Neural cell (in vitro differentiated cells): ENCODE data around the gene ORM2. TPM values are rescaled to one million over a fixed set of nuclear protein-coding genes. Genes with fewer than 3 reads are reported as not detected.

ENCODE experiments used
- H2AFZ ChIP-seq: fragments of 200-600, 300-800 bp; sonication (generic), shearing (Covaris generic); 2 replicates; pipeline ENCODE4 v1.6.0; 2014; ENCODE audit warnings: low read depth, mild to moderate bottlenecking, antibody characterized with exemption, low read length, moderate library complexity
- H3F3A ChIP-seq: fragments of 200-600 bp; shearing (Covaris generic); 2 replicates; pipeline ENCODE4 v1.6.1; 2016; ENCODE audit warnings: mild to moderate bottlenecking, moderate library complexity, mixed read lengths, antibody characterized with exemption, low read length; ENCODE audit not compliant: insufficient read depth, poor library complexity, severe bottlenecking
- H3K27ac ChIP-seq: fragments of 200-600, 300-800 bp; sonication (generic), shearing (Covaris generic); 2 replicates; pipeline ENCODE4 v1.5.1; 2014; ENCODE audit warnings: mild to moderate bottlenecking, low read length, moderate library complexity
- H3K27me3 ChIP-seq: fragments of 300-800, 200-600 bp; sonication (generic), shearing (Covaris generic); 2 replicates; pipeline ENCODE4 v1.6.0; 2014; ENCODE audit warnings: mild to moderate bottlenecking, low read depth, low read length, moderate library complexity; ENCODE audit not compliant: insufficient read depth
- H3K36me3 ChIP-seq: fragments of 300-800, 200-600 bp; sonication (generic), shearing (Covaris generic); 2 replicates; pipeline ENCODE4 v1.5.1; 2014; ENCODE audit warnings: mild to moderate bottlenecking, antibody characterized with exemption, low read length, moderate library complexity; ENCODE audit not compliant: insufficient read depth
- H3K4me2 ChIP-seq: fragments of 300-800, 200-600 bp; sonication (generic), shearing (Covaris generic); 2 replicates; pipeline ENCODE4 v1.6.0; 2014; ENCODE audit warnings: mild to moderate bottlenecking, low read length
- H3K4me3 ChIP-seq: fragments of 300-800, 200-600 bp; sonication (generic), shearing (Covaris generic); 2 replicates; pipeline ENCODE4 v1.5.1; 2014; ENCODE audit warnings: mild to moderate bottlenecking, low read length, moderate library complexity
- H3K79me2 ChIP-seq: fragments of 200-600 bp; shearing (Covaris generic); replicated peaks from 2 replicates; pipeline ENCODE4 v1.6.0; 2014; ENCODE audit warnings: mild to moderate bottlenecking, low read length, moderate library complexity; ENCODE audit not compliant: insufficient read depth
- H3K9ac ChIP-seq: fragments of 300-800, 200-600 bp; sonication (generic), shearing (Covaris generic); 2 replicates; pipeline ENCODE4 v1.6.1; 2016; ENCODE audit warnings: mild to moderate bottlenecking, low read length, mixed read lengths
- H3K9me2 ChIP-seq: fragments of 200-600 bp; shearing (Covaris generic); 2 replicates; pipeline ENCODE4 v1.6.1; 2016; ENCODE audit warnings: mild to moderate bottlenecking, low read length, mixed read lengths; ENCODE audit not compliant: insufficient read depth
- H3K9me3 ChIP-seq: fragments of 200-600, 300-800 bp; sonication (generic), shearing (Covaris generic); 2 replicates; pipeline ENCODE4 v1.6.1; 2016; ENCODE audit warnings: mild to moderate bottlenecking, mixed run types, low read length, moderate library complexity, mixed read lengths
- H4K20me1 ChIP-seq: fragments of 200-600 bp; shearing (Covaris generic); 2 replicates; pipeline ENCODE4 v1.6.1; 2016; ENCODE audit warnings: mild to moderate bottlenecking, mixed run types; ENCODE audit not compliant: insufficient read depth
- EP300 ChIP-seq: fragments of 450-650 bp; conservative IDR thresholded peaks from 2 replicates; pipeline ENCODE4 v1.6.1; 2014; ENCODE audit warnings: antibody characterized with exemption, mild to moderate bottlenecking, moderate library complexity; ENCODE audit not compliant: poor library complexity, severe bottlenecking
- EZH2 ChIP-seq: fragments of 200-600, 300-800 bp; shearing (Covaris generic), sonication (generic); IDR thresholded peaks from 2 replicates; pipeline ENCODE4 v1.6.1; 2014; ENCODE audit warnings: antibody characterized with exemption, low read length, borderline replicate concordance, mild to moderate bottlenecking; ENCODE audit not compliant: insufficient read depth, poor library complexity, severe bottlenecking
- MXI1 ChIP-seq: fragments of 450-650 bp; conservative IDR thresholded peaks from 2 replicates; pipeline ENCODE4 v1.6.1; 2014; ENCODE audit warnings: antibody characterized with exemption, mild to moderate bottlenecking; ENCODE audit not compliant: poor library complexity, severe bottlenecking
- POLR2AphosphoS5 ChIP-seq: IDR thresholded peaks from 2 replicates; pipeline ENCODE4 v1.6.1; 2012
- RAD21 ChIP-seq: fragments of 450-650 bp; conservative IDR thresholded peaks from 2 replicates; pipeline ENCODE4 v1.6.1; 2014; ENCODE audit warnings: antibody characterized with exemption, mild to moderate bottlenecking, moderate library complexity
- SMC3 ChIP-seq: fragments of 450-650 bp; conservative IDR thresholded peaks from 2 replicates; pipeline ENCODE4 v1.6.1; 2014; ENCODE audit warnings: antibody characterized with exemption, mild to moderate bottlenecking, moderate library complexity; ENCODE audit not compliant: poor library complexity
- TAF1 ChIP-seq: IDR thresholded peaks from 2 replicates; pipeline ENCODE4 v1.6.1; 2012; ENCODE audit warnings: low read depth
- polyA plus RNA-seq: library from polyadenylated mRNA; depleted of rRNA; stranded (reverse); fragments of >200 nt; gene quantifications from 2 replicates; pipeline ENCODE4 v1.2.3, GENCODE V29; 2014
- TF ChIP-seq, protein P1 (sequence below): fragments of 450-650 bp; IDR thresholded peaks from 2 replicates; pipeline ENCODE4 v1.5.1; 2014; ENCODE audit warnings: antibody characterized with exemption, mild to moderate bottlenecking, moderate library complexity; ENCODE audit not compliant: poor library complexity, severe bottlenecking
- TF ChIP-seq, protein P2 (sequence below): IDR thresholded peaks from 2 replicates; pipeline ENCODE4 v1.6.1; 2012; ENCODE audit warnings: borderline replicate concordance

ORM2 gene
- polyA plus RNA-seq, 1 donor from 2014 or later, result not detected

DNA sequence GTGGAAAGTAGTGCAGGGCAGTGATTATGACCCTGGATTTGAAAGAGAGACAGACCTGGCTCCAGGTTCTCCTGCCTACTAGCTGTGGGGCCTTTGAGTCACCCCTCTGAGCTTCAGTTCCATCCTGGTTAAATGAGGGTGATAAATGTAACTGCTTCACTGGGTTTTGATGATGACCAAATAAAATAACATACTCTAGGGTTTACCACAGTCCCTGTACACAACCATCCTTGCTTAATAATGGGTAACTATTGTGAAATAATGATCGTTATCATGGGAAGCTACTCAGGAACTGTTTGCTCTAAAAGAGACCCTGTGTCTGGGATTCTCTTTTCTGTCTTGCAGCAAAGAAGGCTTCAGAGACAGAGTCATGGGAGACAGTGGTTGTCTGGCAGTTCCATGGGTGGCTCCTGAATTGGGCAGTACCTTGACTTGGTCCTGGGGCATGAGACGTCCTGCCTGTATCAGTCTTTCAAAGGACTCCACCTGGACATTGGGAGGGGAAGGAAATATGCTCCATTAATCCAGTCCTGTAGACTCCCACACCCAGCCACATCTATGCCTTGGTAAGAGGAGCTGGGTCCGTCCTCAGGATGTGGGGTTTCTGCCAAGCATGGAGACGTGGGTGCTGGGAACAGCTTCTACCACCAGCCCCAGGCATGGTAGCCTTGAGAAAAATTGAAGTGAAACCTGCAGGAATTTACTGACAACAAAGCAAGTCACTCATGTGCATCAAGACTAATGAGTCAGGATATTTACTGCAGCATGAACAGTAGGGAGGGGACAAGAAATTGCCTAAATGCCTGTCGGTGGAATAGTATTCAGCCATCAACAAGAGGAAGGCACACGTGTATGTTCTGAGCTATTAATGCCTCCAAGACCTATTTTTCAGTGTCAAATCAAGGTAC lies 34.7 kb downstream of the ORM2 start:
- no peaks in the 10 kb centered on the region for H3K79me2 ChIP-seq
- no peaks in the 10 kb centered on the region for H3K9me3 ChIP-seq
- H3K4me3 ChIP-seq, result no peak overlapping the region
- no peaks in the 10 kb centered on the region for H3K36me3 ChIP-seq
- H3K27ac ChIP-seq, result no peak overlapping the region
- no peaks in the 10 kb centered on the region for H3K27me3 ChIP-seq
- H4K20me1 ChIP-seq, result no peaks in the 10 kb centered on the region
- no peak overlapping the region for H3K9ac ChIP-seq
- no peaks in the 10 kb centered on the region for H3K9me2 ChIP-seq
- no peak overlapping the region for H2AFZ ChIP-seq
- no peaks in the 10 kb centered on the region for H3F3A ChIP-seq
- no peak overlapping the region for H3K4me2 ChIP-seq
- no peak for TF ChIP-seq EP300
- TF ChIP-seq EZH2, result no peak
- no peak for TF ChIP-seq SMC3
- TF ChIP-seq, protein P1, sequence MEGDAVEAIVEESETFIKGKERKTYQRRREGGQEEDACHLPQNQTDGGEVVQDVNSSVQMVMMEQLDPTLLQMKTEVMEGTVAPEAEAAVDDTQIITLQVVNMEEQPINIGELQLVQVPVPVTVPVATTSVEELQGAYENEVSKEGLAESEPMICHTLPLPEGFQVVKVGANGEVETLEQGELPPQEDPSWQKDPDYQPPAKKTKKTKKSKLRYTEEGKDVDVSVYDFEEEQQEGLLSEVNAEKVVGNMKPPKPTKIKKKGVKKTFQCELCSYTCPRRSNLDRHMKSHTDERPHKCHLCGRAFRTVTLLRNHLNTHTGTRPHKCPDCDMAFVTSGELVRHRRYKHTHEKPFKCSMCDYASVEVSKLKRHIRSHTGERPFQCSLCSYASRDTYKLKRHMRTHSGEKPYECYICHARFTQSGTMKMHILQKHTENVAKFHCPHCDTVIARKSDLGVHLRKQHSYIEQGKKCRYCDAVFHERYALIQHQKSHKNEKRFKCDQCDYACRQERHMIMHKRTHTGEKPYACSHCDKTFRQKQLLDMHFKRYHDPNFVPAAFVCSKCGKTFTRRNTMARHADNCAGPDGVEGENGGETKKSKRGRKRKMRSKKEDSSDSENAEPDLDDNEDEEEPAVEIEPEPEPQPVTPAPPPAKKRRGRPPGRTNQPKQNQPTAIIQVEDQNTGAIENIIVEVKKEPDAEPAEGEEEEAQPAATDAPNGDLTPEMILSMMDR, result no peak
- TF ChIP-seq RAD21, result no peak
- no peak for TF ChIP-seq TAF1
- TF ChIP-seq, protein P2, sequence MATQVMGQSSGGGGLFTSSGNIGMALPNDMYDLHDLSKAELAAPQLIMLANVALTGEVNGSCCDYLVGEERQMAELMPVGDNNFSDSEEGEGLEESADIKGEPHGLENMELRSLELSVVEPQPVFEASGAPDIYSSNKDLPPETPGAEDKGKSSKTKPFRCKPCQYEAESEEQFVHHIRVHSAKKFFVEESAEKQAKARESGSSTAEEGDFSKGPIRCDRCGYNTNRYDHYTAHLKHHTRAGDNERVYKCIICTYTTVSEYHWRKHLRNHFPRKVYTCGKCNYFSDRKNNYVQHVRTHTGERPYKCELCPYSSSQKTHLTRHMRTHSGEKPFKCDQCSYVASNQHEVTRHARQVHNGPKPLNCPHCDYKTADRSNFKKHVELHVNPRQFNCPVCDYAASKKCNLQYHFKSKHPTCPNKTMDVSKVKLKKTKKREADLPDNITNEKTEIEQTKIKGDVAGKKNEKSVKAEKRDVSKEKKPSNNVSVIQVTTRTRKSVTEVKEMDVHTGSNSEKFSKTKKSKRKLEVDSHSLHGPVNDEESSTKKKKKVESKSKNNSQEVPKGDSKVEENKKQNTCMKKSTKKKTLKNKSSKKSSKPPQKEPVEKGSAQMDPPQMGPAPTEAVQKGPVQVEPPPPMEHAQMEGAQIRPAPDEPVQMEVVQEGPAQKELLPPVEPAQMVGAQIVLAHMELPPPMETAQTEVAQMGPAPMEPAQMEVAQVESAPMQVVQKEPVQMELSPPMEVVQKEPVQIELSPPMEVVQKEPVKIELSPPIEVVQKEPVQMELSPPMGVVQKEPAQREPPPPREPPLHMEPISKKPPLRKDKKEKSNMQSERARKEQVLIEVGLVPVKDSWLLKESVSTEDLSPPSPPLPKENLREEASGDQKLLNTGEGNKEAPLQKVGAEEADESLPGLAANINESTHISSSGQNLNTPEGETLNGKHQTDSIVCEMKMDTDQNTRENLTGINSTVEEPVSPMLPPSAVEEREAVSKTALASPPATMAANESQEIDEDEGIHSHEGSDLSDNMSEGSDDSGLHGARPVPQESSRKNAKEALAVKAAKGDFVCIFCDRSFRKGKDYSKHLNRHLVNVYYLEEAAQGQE, result no peak

DNA sequence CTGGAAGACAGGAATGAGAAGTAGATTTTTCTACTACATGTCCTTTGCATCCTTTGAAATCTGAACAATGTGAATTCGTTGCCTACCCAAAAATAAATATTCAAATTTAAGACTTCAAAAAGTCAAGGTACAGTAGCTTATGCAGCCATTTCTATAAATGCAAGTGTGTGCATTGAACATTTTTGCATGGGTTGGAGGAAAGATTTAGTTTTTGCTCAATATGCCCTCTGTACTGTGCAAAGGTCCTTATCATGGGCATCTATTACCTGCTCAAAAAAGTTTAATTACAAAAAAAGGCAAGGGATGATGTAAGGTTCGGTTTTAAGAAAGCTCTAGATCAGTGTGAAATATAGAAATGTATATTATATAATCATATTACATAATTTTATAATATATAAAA lies 35.5 kb downstream of the ORM2 start:
- no peak overlapping the region for H3K27ac ChIP-seq
- H3K27me3 ChIP-seq, result no peaks in the 10 kb centered on the region
- H3K4me2 ChIP-seq, result no peak overlapping the region
- H3K79me2 ChIP-seq, result no peaks in the 10 kb centered on the region
- H3K9me3 ChIP-seq, result no peaks in the 10 kb centered on the region
- H3F3A ChIP-seq, result no peaks in the 10 kb centered on the region
- no peak overlapping the region for H2AFZ ChIP-seq
- no peaks in the 10 kb centered on the region for H3K36me3 ChIP-seq
- H3K9ac ChIP-seq, result no peak overlapping the region
- no peaks in the 10 kb centered on the region for H3K9me2 ChIP-seq
- H3K4me3 ChIP-seq, result no peak overlapping the region
- no peaks in the 10 kb centered on the region for H4K20me1 ChIP-seq
- TF ChIP-seq EP300, result no peak
- TF ChIP-seq RAD21, result no peak
- TF ChIP-seq, protein P2, result no peak
- no peak for TF ChIP-seq TAF1
- TF ChIP-seq POLR2AphosphoS5, result no peak
- TF ChIP-seq SMC3, result no peak
- TF ChIP-seq MXI1, result no peak
- TF ChIP-seq, protein P1, result no peak
- TF ChIP-seq EZH2, result no peak
